ENCODE data around the gene GALR1.

GALR1 gene

GRCh38 chr18:77320971-77321559, 71.4 kb downstream of the GALR1 start:
- Histone ChIP-seq H3K36me3 (ENCODE audit: control insufficient read depth, insufficient read depth, low read length) (no peaks in the 10 kb centered on the region), H3K4me1 (no peaks in the 10 kb centered on the region), H3K4me3 (ENCODE audit: low read depth, low read length) (no peak overlapping the region), H3K9me3 (ENCODE audit: control insufficient read depth, low read length) (no peaks in the 10 kb centered on the region), H2AFZ (no peak overlapping the region), H3K27me3 (ENCODE audit: control insufficient read depth, insufficient read depth, low read length) (no peaks in the 10 kb centered on the region), H3K79me2 (no peaks in the 10 kb centered on the region), H3K27ac (no peak overlapping the region), H3K9ac (no peak overlapping the region), H3K4me2 (ENCODE audit: low read length) (no peak overlapping the region)
- TF ChIP-seq CTCF (IDR thresholded peaks at IDR 0.05), result no peak

- Histone ChIP-seq H3K36me3 (ENCODE audit: control insufficient read depth, insufficient read depth, low read length) (no peaks in the 10 kb centered on the region), H3K79me2 (no peaks in the 10 kb centered on the region), H3K27me3 (ENCODE audit: control insufficient read depth, insufficient read depth, low read length) (no peaks in the 10 kb centered on the region), H3K4me3 (ENCODE audit: low read depth, low read length) (no peak overlapping the region), H2AFZ (no peak overlapping the region), H3K9me3 (ENCODE audit: control insufficient read depth, low read length) (no peaks in the 10 kb centered on the region), H3K4me2 (ENCODE audit: low read length) (no peak overlapping the region), H3K27ac (no peak overlapping the region), H3K9ac (no peak overlapping the region), H3K4me1 (no peaks in the 10 kb centered on the region)
- no peak for TF ChIP-seq CTCF (IDR thresholded peaks at IDR 0.05)
These were observed 72.5 kb downstream of the GALR1 start for GRCh38 chr18:77321823-77322805.

GRCh38 chr18:77323640-77324299, 74.1 kb downstream of the GALR1 start:
- no peak overlapping the region for H3K9ac ChIP-seq
- H3K27ac ChIP-seq, result no peak overlapping the region
- H3K4me1 ChIP-seq, result no peaks in the 10 kb centered on the region
- no peaks in the 10 kb centered on the region for H3K36me3 ChIP-seq (ENCODE audit: control insufficient read depth, insufficient read depth, low read length)
- no peak for TF ChIP-seq CTCF (IDR thresholded peaks at IDR 0.05)
- no peak overlapping the region for H3K4me3 ChIP-seq (ENCODE audit: low read depth, low read length)
- no peak overlapping the region for H3K4me2 ChIP-seq (ENCODE audit: low read length)
- no peaks in the 10 kb centered on the region for H3K9me3 ChIP-seq (ENCODE audit: control insufficient read depth, low read length)
- H3K27me3 ChIP-seq (ENCODE audit: control insufficient read depth, insufficient read depth, low read length), result no peaks in the 10 kb centered on the region
- no peak overlapping the region for H2AFZ ChIP-seq
- H3K79me2 ChIP-seq, result no peaks in the 10 kb centered on the region
